ENCODE results near the gene IGSF6.

GRCh38 chr16:21619765-21620425 lies 32.5 kb downstream of the IGSF6 start:
- TF ChIP-seq POLR2A (IDR thresholded peaks at IDR 0.05; ENCODE audit: low read depth, low read length), result no peak
- TF ChIP-seq TAF1 (IDR thresholded peaks at IDR 0.05; ENCODE audit: borderline replicate concordance, low read depth, low read length), result no peak
- no peak for TF ChIP-seq POLR2AphosphoS5 (IDR thresholded peaks at IDR 0.05; ENCODE audit: low read depth, low read length)
